Adrenal gland (tissue), 12 donors: ENCODE measurements around the gene ZNF341. TPM values are rescaled to one million over a fixed set of nuclear protein-coding genes. Genes with fewer than 3 reads are reported as not detected.

Source experiments
- DNase-seq, 7 donors: peaks; one replicate each; pipeline ENCODE4 v3.0.0-alpha.2; 2019 to 2020
- H3K27ac ChIP-seq, 5 donors: fragments of 200-600 bp; sonication (generic) in 4 of 5; 1 replicate in 3 of 5; 2 replicates in 2 of 5; pipeline versions ENCODE4 v1.5.1 to v1.8.0; 2016 to 2020; ENCODE audit warnings: mild to moderate bottlenecking in 1 of 5
- H3K27me3 ChIP-seq: fragments of 200-600 bp; 2 replicates; pipeline ENCODE4 v1.8.0; 2021
- H3K36me3 ChIP-seq, 2 donors: fragments of 200-600 bp; replicated peaks in 1 of 2; 1 replicate in 1 of 2; 2 replicates in 1 of 2; pipeline versions ENCODE4 v1.5.1 to v1.8.0; 2018 to 2022
- H3K4me1 ChIP-seq, 2 donors: fragments of 200-600 bp; replicated peaks in 1 of 2; 1 replicate in 1 of 2; 2 replicates in 1 of 2; pipeline versions ENCODE4 v1.5.1 to v1.8.0; 2018 to 2021
- H3K4me3 ChIP-seq, 4 donors: fragments of 200-600 bp; sonication (generic) in 3 of 4; one replicate each; pipeline ENCODE4 v1.5.1; 2016 to 2018
- H3K9me3 ChIP-seq, 3 donors: fragments of 200-600 bp; sonication (generic) in 1 of 3; replicated peaks in 1 of 3; 1 replicate in 2 of 3; 2 replicates in 1 of 3; pipeline versions ENCODE4 v1.5.1 to v1.8.0; 2016 to 2021
- CTCF ChIP-seq, 6 experiments: fragments of 450-650 bp in 4 of 6; fragments of 200-600 bp in 2 of 6; sonication (generic) in 1 of 6; IDR thresholded peaks; 1 replicate in 5 of 6; 2 replicates in 1 of 6; pipeline versions ENCODE4 v1.5.1 to v1.8.0; 2016 to 2021; ENCODE audit warnings: antibody characterized with exemption in 6 of 6, mild to moderate bottlenecking in 2 of 6, moderate library complexity in 1 of 6
- POLR2A ChIP-seq, 2 donors: fragments of 450-650 bp; IDR thresholded peaks; one replicate each; pipeline ENCODE4 v1.6.1; 2017; ENCODE audit warnings: antibody characterized with exemption in 2 of 2, mild to moderate bottlenecking in 2 of 2, moderate library complexity in 1 of 2
- WGBS, 4 donors: extraction: QIAGEN DNeasy Blood & Tissue Kit in 2 of 4; methylation state at CpG; one replicate each; pipeline versions ENCODE4 v1.1.5 to v1.1.7; 2013 to 2017; 5-methylcytosine and 5-hydroxymethylcytosine counted together
- intact Hi-C, 2 donors: fragments of 100-400 bp; cut with DNase I; formaldehyde crosslinking; loops; one replicate each; pipeline versions ENCODE4 v1.14.1 to v1.15.0; 2022 to 2023
- polyA plus RNA-seq, 3 donors: library from polyadenylated mRNA; stranded (reverse); fragments of 200-250 nt in 2 of 3; fragments of 350-450 nt in 1 of 3; fragmentation: Illumina TruSeq in 1 of 3; extraction: RNeasy Lipid Tissue Mini Kit (QIAGEN cat#74804) in 1 of 3; gene quantifications; one replicate each; pipeline ENCODE4 v1.2.3, GENCODE V29; 2013 to 2014
- total RNA-seq, 9 donors: library from RNA; depleted of rRNA in 4 of 9; stranded (reverse); fragments of >200 nt in 4 of 9; fragments of 120-200 nt in 1 of 9; fragmentation: NEBNext Ultra II Directional in 1 of 9; extraction: Animal tissue kit (Norgen Biotek cat#: 25700) in 1 of 9; gene quantifications; one replicate each; pipeline versions ENCODE4 v1.1.0 to v1.2.4, GENCODE V29; 2013 to 2023
- donor health status: healthy with polysubstance abuse.
- donor health status: Bipolar disorder and iron deficiency.
- donor health status: DM: yes; HTN: yes; CAD: no.
- donor health status: DM: no; HTN: no; CAD: no.
- donor health status: DM: no; HTN: no; CAD: no.
- donor health status: DM: yes; HTN: yes; CAD: no.

Gene ZNF341
- total and polyA plus RNA-seq, 12 donors: 1.1 to 9.2 (median 2.5) TPM

GRCh38 chr20:33716498-33716897, 15.3 kb upstream of the ZNF341 start:
- intact Hi-C loops: no loop called here
- peaks cover 8 to 35% of the 10 kb centered on the region in 2 donors for H3K4me1 ChIP-seq
- 77 to 89% (median 88%) methylated on average over 2 of the region's 2 CpGs for WGBS, 4 donors
- H3K27me3 ChIP-seq: no peaks in the 10 kb centered on the region
- peaks cover 0 to 16% of the 10 kb centered on the region in 2 donors for H3K36me3 ChIP-seq
- no peak for DNase-seq
- H3K4me3 ChIP-seq: no peak overlapping the region
- peak overlapping the region in 1 of 5 donors; percentile 41 for H3K27ac ChIP-seq
- no peak for TF ChIP-seq POLR2A (IDR thresholded peaks at IDR 0.05)
- TF ChIP-seq CTCF (IDR thresholded peaks at IDR 0.05): no peak
- no peaks in the 10 kb centered on the region for H3K9me3 ChIP-seq

DNA sequence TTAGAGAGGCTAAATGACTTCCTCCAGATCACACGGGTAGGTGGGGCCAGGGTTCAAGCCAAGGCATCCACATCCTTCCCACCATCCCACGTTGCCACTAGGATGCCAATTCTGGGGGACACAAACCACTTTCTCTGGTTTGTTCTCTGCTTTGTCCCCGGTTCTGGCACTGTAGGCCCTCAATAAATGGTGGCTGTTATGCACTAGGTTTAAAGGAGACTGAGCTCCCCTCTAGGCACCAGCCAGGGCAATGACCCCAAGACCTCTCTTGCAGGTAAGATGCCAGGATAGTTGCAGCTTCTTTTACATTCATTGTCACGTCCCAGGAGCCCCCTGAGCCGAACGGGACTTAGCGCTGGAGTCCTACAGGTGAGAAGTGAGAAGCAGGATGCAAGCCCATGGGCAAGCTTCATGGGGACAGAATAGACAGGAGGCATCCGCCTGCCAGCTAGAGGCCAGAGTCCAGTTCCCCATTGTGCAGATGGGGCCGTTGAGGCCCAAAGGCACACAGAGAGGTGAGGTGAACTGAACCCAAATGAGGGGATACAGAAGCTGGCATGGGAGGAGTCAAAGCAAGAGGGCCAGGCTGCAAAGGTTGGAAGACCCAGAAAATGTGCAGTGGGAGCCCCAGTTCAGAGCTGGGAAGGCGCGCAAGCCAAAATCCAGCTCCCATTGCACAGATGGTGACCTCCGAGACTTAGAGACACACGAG, 12.4 kb upstream of the ZNF341 start:
- Histone ChIP-seq H3K9me3 (no peaks in the 10 kb centered on the region), H3K4me3 (peak overlapping the region; percentile 22 to 98 (median 54)), H3K27me3 (no peaks in the 10 kb centered on the region), H3K27ac (peak overlapping the region; percentile 9 to 84 (median 69)), H3K4me1 (peaks cover 8 to 28% of the 10 kb centered on the region in 2 donors), H3K36me3 (peaks cover 0 to under 1% of the 10 kb centered on the region in 2 donors)
- TF ChIP-seq POLR2A (IDR thresholded peaks at IDR 0.05): no peak
- TF ChIP-seq CTCF (IDR thresholded peaks at IDR 0.05): no peak
- peak in 1 of 7 donors; percentile 21 for DNase-seq
- 25 to 55% (median 42%) methylated on average over 9 to 13 of the region's 13 CpGs for WGBS, 4 donors
- intact Hi-C loops: no loop called here

- TF ChIP-seq CTCF (IDR thresholded peaks at IDR 0.05) (no peak), POLR2A (IDR thresholded peaks at IDR 0.05) (peak in 1 of 2 donors; percentile 70)
These were observed 11.6 kb upstream of the ZNF341 start, which contains the start of gene PXMP4 for GRCh38 chr20:33719989-33720709. Gene PXMP4, minus strand, starts transcription at chr20:33720310. Its CDS starts 103 bp downstream, at chr20:33720207.

More at GRCh38 chr20:33719989-33720709, 11.6 kb upstream of the ZNF341 start, which contains the start of gene PXMP4:
- peak; percentile 91 to 99 (median 94) for DNase-seq
- Histone ChIP-seq H3K9me3 (no peaks in the 10 kb centered on the region), H3K27ac (peak within 1 kb of the TSS; percentile 9 to 84 (median 69)), H3K4me3 (peak within 1 kb of the TSS; percentile 22 to 98 (median 54)), H3K4me1 (peaks cover 8 to 28% of the 10 kb centered on the region in 2 donors), H3K36me3 (no peaks in the 10 kb centered on the region), H3K27me3 (no peaks in the 10 kb centered on the region)
- 3 to 5% (median 4%) methylated on average over 10 to 46 of the region's 46 CpGs for WGBS, 4 donors
- intact Hi-C loops: loop anchor here in 1 of 2 donors (5.0 kb wide), 1 partner anchor 38 kb away; no protein-coding TSS in a partner anchor
